PFSK-1 (cell line): ENCODE results near the gene DRGX.

Source experiments
- POLR2AphosphoS5 ChIP-seq: IDR thresholded peaks from 2 replicates; pipeline ENCODE4 v1.6.1; 2012; ENCODE audit warnings: low read depth, mild to moderate bottlenecking, control low read depth, low read length, moderate library complexity
- SIN3A ChIP-seq: IDR thresholded peaks from 2 replicates; pipeline ENCODE4 v1.6.1; 2012; ENCODE audit warnings: mild to moderate bottlenecking, low read length, moderate library complexity, borderline replicate concordance; ENCODE audit not compliant: insufficient read depth

- TF ChIP-seq SIN3A (no peak), POLR2AphosphoS5 (no peak)
Observed at GRCh38 chr10:49435225-49435624, 39.3 kb upstream of the DRGX start.
